A673 (cell line): ENCODE data around the gene LHFPL2.

Experiments used
- CTCF ChIP-seq: fragments of 300-800, 200-600 bp; sonication (generic); conservative IDR thresholded peaks from 2 replicates; pipeline ENCODE4 v1.5.1; 2017; ENCODE audit warnings: low read depth, mild to moderate bottlenecking, antibody characterized with exemption, low read length, moderate library complexity, mixed read lengths
- EZH2 ChIP-seq: fragments of 200-600 bp; sonication (generic); IDR thresholded peaks from 2 replicates; pipeline ENCODE4 v1.6.1; 2017; ENCODE audit warnings: borderline replicate concordance, low read depth, mild to moderate bottlenecking, mixed read lengths, antibody characterized with exemption, low read length; ENCODE audit not compliant: poor library complexity, severe bottlenecking

- no peak for TF ChIP-seq CTCF
- no peak for TF ChIP-seq EZH2
Observed at GRCh38 chr5:78651468-78651867, 2.9 kb upstream of the LHFPL2 start.
